GM23248 (cell line): ENCODE measurements around the gene PARP9.

Experiments
- EZH2 ChIP-seq: fragments of 200-600 bp; sonication (generic); IDR thresholded peaks from 2 replicates; pipeline ENCODE4 v1.6.1; 2018; ENCODE audit warnings: antibody characterized with exemption, mild to moderate bottlenecking; ENCODE audit not compliant: insufficient read depth, poor library complexity, severe bottlenecking
- EZH2phosphoT487 ChIP-seq: fragments of 200-600 bp; sonication (generic); IDR thresholded peaks from 2 replicates; pipeline ENCODE4 v1.6.1; 2018; ENCODE audit warnings: antibody characterized with exemption, moderate library complexity, mild to moderate bottlenecking, low read depth; ENCODE audit not compliant: insufficient read depth

DNA sequence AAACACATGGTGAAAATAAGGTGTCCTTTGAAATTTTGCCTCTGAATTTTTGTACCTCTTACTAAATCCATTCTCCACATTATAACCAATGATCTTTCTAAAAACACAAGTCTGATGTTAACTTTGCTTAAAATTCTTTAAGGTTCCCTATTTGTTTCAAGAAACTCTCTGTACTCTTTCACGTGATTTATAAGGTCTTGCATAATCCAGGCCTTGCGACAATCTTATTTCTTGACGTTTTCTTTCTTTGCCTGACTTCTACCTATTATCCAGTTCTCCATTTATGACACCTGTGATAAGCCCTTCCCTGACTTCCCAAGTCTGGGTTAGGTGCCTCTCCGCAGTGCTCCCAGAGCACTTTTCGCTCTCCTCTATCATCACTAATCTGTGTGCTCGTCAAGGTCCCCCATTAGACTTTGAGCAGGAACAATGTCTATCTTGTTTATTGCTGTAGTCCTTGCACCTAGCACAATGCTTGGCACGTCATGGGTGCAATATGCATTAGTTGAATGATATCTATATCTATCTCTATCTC is 25.1 kb downstream of the PARP9 start:
- no peak for TF ChIP-seq EZH2
- TF ChIP-seq EZH2phosphoT487, result no peak
